ENCODE data around the gene ANKRD33B.
"Not testable (repeated sequence)": the region's sequence is repeated elsewhere in the genome, so short reads cannot be mapped to it uniquely, and the experiment has no call there.

ANKRD33B gene

GRCh38 chr5:10538103-10538788 is 25.6 kb upstream of the ANKRD33B start:
- DNase-seq: no peak

- DNase-seq: no peak
These were observed 24.8 kb upstream of the ANKRD33B start for GRCh38 chr5:10538789-10539686.

GRCh38 chr5:10539687-10539998 is 24.2 kb upstream of the ANKRD33B start:
- DNase-seq: no peak

GRCh38 chr5:10540036-10540544 is 23.8 kb upstream of the ANKRD33B start:
- DNase-seq: no peak

DNA sequence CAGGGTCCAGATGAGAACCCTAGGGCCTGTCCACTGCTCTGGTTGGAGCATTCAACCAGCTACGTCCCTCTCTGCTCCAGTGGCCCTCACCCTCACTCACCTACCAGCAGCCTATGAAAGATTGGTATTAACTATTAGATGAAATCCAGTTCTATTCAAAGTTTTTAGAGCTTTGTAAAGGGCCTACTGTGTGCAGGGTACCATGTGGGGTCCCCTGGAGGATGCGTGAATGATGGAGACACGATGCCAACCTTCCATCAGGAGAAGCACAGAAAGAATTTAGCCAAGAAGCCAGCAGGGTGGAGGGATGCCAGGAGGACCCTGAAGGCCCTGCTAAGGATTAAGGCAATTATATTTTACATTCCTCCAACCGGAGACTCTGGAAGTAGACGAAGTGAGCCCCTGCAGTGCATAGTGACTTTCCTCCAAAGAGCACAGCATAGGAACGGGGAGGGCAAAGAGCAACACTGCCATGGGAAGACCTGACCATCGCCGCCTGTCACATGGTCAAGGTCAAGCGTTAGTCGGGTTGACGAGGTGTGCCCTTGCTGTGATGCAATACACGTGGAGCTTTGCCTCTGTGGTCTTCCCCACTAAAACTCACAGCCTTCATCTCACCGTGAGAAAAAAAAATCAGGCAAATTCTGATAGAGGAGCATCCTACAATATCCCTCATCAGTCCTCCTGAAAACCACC is 22.8 kb upstream of the ANKRD33B start:
- DNase-seq: no peak

DNA sequence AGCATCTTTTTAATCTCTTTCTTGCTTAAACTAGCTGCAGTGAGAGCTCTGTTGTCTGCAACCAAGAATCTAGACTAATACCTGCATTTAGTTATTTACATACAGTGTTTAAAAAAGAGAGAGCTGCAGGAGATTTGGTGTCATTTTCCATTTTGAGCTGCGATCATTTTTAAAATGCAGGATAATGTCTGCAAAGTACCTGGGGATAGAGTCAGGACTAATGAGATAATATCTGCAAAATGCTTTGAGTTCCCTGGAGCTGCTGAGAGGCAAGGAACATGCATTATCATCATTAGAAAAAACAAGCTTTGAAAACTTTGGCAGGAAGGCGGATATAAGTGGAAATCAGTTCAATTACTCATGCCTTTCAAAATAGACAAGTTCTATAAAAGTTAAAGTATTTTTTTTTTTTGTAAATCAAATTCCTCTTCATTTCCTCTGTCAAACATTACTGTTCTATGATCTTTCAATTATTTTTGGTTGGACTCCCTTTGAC is 21.8 kb upstream of the ANKRD33B start:
- no peak for DNase-seq

GRCh38 chr5:10543585-10544040 is 20.3 kb upstream of the ANKRD33B start:
- no peak for DNase-seq

DNA sequence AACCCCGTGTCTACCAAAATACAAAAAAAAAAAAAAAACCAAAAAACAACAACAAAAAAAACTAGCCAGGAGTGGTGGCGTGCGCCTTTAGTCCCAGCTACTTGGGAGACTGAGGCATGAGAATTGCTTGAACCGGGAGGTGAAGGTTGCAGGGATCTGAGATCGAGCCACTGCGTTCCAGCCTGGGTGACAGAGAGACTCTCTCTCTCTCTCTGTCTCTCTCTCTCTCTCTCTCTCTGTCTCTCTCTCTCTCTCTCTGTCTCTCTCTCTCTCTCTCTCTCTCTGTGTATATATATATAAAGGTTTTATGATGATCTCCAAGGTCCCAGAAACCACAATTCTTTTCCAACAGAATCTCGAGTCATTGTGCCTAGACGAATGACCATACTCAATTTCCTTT is 18.8 kb upstream of the ANKRD33B start:
- DNase-seq: no peak

DNA sequence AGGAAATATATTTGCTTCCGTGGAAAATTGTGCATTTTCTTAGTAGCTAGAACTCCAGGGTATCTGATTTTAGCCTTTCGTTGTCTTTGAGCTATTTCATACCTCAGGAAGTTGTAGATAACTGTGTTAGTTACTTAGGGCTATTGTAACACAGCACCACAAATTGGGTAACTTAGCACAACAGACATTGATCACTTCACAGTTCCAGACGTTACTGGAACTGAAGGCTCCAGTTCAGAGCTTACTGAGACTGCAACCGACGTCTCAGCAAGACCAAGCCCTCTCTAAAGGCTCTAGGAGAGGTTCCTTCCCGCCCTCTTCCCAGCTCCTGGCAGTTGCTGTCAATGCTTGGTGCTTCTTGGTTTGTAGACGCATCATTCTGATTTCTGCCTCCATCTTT is 17.7 kb upstream of the ANKRD33B start:
- DNase-seq: no peak

DNA sequence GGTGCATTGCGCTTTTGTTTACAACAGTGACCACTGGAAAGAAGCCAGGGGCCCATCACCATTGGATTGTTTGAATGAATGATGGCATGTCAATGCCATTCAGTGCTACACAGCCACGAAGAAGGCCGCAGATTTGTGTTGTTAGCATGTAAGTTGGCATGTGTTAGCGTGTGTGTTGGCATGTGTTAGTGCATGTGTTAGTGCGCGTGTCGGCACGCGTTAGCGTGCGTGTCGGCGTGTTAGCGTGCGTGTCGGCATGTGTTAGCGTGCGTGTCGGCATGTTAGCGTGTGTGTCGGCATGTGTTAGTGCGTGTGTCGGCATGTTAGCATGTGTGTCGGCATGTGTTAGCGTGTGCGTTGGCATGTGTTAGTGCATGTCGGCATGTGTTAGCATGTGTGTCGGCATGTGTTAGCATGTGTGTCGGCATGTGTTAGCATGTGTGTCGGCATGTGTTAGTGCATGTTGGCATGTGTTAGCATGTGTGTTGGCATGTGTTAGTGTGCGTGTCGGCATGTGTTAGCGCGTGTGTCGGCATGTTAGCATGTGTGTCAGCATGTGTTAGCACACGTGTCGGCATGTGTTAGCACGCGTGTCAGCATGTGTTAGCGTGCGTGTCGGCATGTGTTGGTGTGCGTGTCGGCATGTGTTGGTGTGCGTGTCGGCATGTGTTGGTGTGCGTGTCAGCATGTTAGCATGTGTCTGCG is 15.3 kb upstream of the ANKRD33B start:
- no peak for DNase-seq

GRCh38 chr5:10549123-10549514 is 14.8 kb upstream of the ANKRD33B start:
- DNase-seq: not testable (repeated sequence)

DNA sequence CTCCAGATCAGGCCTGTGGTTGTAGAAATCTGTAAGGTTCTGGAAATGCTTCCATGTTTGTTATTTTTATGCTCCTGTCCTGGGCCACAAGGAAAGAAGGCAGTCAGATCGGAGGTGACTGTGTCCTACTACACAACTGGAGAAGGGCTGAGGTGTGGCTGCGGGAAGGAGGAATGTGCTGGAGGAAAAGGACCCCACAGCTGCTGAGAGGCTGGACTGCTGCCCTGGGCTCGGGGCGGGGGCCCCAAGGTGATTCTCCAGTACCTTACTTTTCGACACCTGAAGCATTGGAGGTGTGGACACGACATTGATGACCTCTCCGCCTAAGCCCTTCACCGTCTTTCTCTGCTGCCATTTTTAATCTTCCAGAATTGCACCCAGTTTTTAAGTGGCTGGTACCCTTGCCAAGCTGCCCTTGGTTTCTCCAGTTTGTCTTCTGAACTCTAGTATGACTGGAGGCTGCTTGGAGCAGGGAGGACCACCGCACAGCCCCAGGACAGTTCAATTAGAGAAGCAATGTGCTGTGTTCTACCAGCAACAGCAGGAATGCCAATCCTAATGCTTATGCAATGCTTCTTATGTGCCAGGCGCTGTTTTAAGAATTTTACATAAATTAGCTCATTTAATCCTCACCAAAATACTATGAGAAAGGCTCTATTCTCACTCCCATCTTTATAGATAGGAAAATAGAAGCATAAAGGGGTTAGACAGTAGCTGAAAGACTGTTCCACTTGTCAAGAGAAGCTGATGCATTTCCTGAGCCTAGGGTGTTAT is 13.5 kb upstream of the ANKRD33B start:
- DNase-seq: no peak

GRCh38 chr5:10551782-10552138 is 12.1 kb upstream of the ANKRD33B start:
- DNase-seq: no peak

GRCh38 chr5:10552183-10553143 is 11.4 kb upstream of the ANKRD33B start:
- no peak for DNase-seq

DNA sequence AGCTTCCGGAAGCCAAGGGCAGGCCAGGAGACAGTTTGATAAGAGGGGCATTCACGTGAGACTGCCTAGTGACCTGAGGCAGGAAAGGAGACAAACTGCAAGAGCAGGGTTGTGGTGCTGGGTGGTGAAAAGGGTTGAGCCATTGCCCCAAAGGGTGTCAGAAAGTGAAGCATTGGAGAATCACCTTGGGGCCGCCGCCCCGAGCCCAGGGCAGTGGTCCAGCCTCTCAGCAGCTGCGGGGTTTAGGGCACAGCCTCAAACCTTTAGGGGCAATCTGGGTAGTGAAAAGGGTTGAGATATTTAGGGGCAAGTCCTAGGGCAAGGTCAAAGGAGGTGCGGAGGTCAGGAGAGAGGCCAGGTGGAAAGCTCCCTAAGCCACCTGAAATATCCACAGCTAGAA is 10.4 kb upstream of the ANKRD33B start:
- DNase-seq: no peak

- DNase-seq: no peak
These were observed 8.6 kb upstream of the ANKRD33B start for GRCh38 chr5:10555277-10555684.

GRCh38 chr5:10556289-10556807 is 7.5 kb upstream of the ANKRD33B start:
- DNase-seq: no peak

DNA sequence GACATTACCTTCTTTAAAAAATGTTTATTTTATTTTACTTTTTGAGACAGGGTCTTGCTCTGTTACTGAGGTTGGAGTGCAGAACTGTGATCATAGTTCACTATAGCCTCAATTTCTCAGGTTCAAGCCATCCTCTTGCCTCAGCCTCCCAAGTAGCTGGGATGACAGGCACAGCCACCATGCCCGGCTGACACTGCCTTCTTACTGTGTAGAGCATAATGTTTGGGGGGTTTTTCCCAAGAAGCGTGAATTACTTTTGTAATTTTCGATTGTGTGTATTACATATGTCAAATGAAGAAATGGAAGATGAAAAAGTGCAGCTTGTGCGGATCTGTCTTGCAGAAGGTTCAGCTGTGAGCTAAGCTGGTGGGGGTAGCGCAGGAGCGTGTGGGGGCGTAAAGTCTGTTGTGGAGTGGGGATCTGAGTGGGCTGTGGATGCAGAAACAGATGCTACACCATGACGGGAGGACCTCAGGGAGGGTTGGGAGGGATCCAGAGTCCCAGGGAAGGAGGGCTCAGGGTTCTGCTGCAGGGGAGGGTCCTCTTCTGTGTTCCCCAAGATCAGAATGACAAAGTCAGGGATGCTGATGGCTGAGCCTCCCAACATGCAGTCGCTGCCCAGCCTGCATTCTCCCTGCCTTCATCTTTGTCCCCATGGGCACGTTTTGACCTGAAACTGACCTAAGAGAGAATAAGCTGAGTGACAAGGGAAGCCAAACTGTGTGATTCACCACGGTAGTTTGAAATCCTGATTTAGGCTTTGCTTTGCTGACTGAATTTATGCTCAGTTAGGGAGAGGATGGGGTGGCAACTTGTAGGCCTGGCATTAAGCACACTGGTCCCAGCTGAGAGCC is 6.8 kb upstream of the ANKRD33B start:
- no peak for DNase-seq

- no peak for DNase-seq
These were observed 4.7 kb upstream of the ANKRD33B start for GRCh38 chr5:10559151-10559550.

DNA sequence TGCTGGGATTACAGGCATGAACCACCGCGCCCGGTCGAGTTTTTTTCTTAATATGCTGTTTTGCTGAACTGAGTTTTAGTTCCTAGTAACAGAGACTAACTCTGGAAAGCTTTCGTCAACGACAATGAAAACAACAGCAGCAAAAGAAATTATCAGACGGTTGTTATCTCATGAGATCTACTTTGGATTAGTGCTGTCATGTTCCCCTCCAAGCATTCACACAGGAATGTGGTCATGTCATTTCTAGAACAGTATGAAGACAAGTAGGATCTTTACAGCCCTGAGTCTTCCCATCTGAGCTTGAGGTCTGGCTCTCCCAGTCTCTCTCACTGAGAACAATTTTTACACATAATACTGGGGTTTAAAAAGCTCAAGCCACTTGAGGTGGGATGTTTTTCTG is 4.0 kb upstream of the ANKRD33B start:
- no peak for DNase-seq

Data from NCI-H1436 treated with DMSO at 0.1 percent for 48 hours (cell line).